ENCODE data around the gene TRIM52.
"Not testable (repeated sequence)": the region's sequence is repeated elsewhere in the genome, so short reads cannot be mapped to it uniquely, and the experiment has no call there.

Gene TRIM52

GRCh38 chr5:181211208-181211607 is 49.7 kb downstream of the TRIM52 start:
- peaks cover 15% of the 10 kb centered on the region for H3K4me1 ChIP-seq (ENCODE audit: control insufficient read depth, low read length)
- no peaks in the 10 kb centered on the region for H3K79me2 ChIP-seq (ENCODE audit: control insufficient read depth, low read length)
- peaks cover 19% of the 10 kb centered on the region for H3F3A ChIP-seq (ENCODE audit: control insufficient read depth, insufficient read depth)
- H3K36me3 ChIP-seq (ENCODE audit: control insufficient read depth, low read length) = no peaks in the 10 kb centered on the region
- H3K4me3 ChIP-seq (ENCODE audit: low read length) = no peak overlapping the region
- H4K20me1 ChIP-seq (ENCODE audit: control insufficient read depth, insufficient read depth, low read depth, low read length) = no peaks in the 10 kb centered on the region
- no peaks in the 10 kb centered on the region for H3K9me3 ChIP-seq (ENCODE audit: control insufficient read depth, insufficient read depth, low read length)
- H3K27me3 ChIP-seq (ENCODE audit: control insufficient read depth, low read length) = peaks cover 4% of the 10 kb centered on the region
- no peak overlapping the region for H3K27ac ChIP-seq (ENCODE audit: low read depth, low read length)
- TF ChIP-seq, protein P1, sequence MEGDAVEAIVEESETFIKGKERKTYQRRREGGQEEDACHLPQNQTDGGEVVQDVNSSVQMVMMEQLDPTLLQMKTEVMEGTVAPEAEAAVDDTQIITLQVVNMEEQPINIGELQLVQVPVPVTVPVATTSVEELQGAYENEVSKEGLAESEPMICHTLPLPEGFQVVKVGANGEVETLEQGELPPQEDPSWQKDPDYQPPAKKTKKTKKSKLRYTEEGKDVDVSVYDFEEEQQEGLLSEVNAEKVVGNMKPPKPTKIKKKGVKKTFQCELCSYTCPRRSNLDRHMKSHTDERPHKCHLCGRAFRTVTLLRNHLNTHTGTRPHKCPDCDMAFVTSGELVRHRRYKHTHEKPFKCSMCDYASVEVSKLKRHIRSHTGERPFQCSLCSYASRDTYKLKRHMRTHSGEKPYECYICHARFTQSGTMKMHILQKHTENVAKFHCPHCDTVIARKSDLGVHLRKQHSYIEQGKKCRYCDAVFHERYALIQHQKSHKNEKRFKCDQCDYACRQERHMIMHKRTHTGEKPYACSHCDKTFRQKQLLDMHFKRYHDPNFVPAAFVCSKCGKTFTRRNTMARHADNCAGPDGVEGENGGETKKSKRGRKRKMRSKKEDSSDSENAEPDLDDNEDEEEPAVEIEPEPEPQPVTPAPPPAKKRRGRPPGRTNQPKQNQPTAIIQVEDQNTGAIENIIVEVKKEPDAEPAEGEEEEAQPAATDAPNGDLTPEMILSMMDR (IDR thresholded peaks at IDR 0.05; ENCODE audit: low read depth, low read length, poor library complexity, severe bottlenecking) = peak; percentile 36
- no peak for TF ChIP-seq EZH2phosphoT487 (IDR thresholded peaks at IDR 0.05; ENCODE audit: borderline replicate concordance, low read length)
- no peak overlapping the region for H3K4me2 ChIP-seq (ENCODE audit: low read length)
- H3K9me2 ChIP-seq (replicated peaks; ENCODE audit: control insufficient read depth, low read length) = no peaks in the 10 kb centered on the region

DNA sequence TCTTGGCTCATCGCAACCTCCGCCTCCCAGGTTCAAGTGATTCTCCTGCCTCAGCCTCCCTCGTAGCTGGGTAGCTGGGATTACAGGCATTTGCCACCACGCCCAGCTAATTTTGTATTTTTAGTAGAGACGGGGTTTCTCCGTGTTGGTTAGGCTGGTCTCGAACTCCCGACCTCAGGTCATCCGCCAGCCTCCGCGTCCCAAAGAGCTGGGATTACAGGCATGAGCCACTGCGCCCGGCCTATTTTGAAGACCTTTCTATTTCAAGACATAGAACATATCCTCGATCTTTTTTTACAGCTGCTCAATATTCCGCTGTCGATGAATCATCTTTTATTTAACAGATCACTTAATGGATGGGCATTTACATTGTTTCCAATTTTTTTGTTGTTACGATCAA is 50.2 kb downstream of the TRIM52 start:
- not testable (repeated sequence) for H3K27me3 ChIP-seq (ENCODE audit: control insufficient read depth, low read length); H3K9me3 ChIP-seq (ENCODE audit: control insufficient read depth, insufficient read depth, low read length)
- peaks cover 16% of the 10 kb centered on the region for H3K4me1 ChIP-seq (ENCODE audit: control insufficient read depth, low read length)

DNA sequence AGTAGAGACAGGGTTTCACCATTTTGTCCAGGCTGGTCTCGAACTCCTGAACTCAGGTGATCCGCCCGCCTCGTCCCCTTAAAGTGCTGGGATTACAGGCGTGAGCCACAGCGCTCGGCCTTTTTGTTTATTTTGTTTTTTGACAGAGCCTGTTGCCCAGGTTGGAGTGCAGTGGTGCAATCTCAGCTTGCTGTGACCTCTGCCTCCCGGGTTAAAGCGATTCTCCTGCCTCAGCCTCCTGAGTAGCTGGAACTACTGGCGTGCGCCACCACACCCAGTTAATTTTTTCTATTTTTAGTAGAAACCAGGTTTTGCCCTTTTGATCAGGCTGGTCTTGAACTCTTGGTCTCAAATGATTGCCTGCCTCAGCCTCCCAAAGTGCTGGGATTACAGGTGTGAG is 50.8 kb downstream of the TRIM52 start:
- not testable (repeated sequence) for H3K36me3 ChIP-seq (ENCODE audit: control insufficient read depth, low read length); H4K20me1 ChIP-seq (ENCODE audit: control insufficient read depth, insufficient read depth, low read depth, low read length); H3K4me2 ChIP-seq (ENCODE audit: low read length); H3K27ac ChIP-seq (ENCODE audit: low read depth, low read length); H3K9me2 ChIP-seq (replicated peaks; ENCODE audit: control insufficient read depth, low read length); H3K9me3 ChIP-seq (ENCODE audit: control insufficient read depth, insufficient read depth, low read length); H3K4me3 ChIP-seq (ENCODE audit: low read length); H3K79me2 ChIP-seq (ENCODE audit: control insufficient read depth, low read length)
- peaks cover 15% of the 10 kb centered on the region for H3K27me3 ChIP-seq (ENCODE audit: control insufficient read depth, low read length)
- peaks cover 19% of the 10 kb centered on the region for H3F3A ChIP-seq (ENCODE audit: control insufficient read depth, insufficient read depth)
- peaks cover 22% of the 10 kb centered on the region for H3K4me1 ChIP-seq (ENCODE audit: control insufficient read depth, low read length)

More for the DNA sequence above, 50.2 kb downstream of the TRIM52 start:
- not testable (repeated sequence) for H3K79me2 ChIP-seq (ENCODE audit: control insufficient read depth, low read length); H3K4me2 ChIP-seq (ENCODE audit: low read length); H3K27ac ChIP-seq (ENCODE audit: low read depth, low read length); H3K36me3 ChIP-seq (ENCODE audit: control insufficient read depth, low read length); H3K9me2 ChIP-seq (replicated peaks; ENCODE audit: control insufficient read depth, low read length); H4K20me1 ChIP-seq (ENCODE audit: control insufficient read depth, insufficient read depth, low read depth, low read length); H3K4me3 ChIP-seq (ENCODE audit: low read length)
- peaks cover 19% of the 10 kb centered on the region for H3F3A ChIP-seq (ENCODE audit: control insufficient read depth, insufficient read depth)

GRCh38 chr5:181209006-181209405 is 51.9 kb downstream of the TRIM52 start:
- H4K20me1 ChIP-seq (ENCODE audit: control insufficient read depth, insufficient read depth, low read depth, low read length); H3K4me3 ChIP-seq (ENCODE audit: low read length); H3K9me2 ChIP-seq (replicated peaks; ENCODE audit: control insufficient read depth, low read length); H3K9me3 ChIP-seq (ENCODE audit: control insufficient read depth, insufficient read depth, low read length); H3K36me3 ChIP-seq (ENCODE audit: control insufficient read depth, low read length); H3K4me2 ChIP-seq (ENCODE audit: low read length); H3K79me2 ChIP-seq (ENCODE audit: control insufficient read depth, low read length); H3K27ac ChIP-seq (ENCODE audit: low read depth, low read length): not testable (repeated sequence)
- H3K27me3 ChIP-seq (ENCODE audit: control insufficient read depth, low read length) = peaks cover 26% of the 10 kb centered on the region
- peaks cover 31% of the 10 kb centered on the region for H3K4me1 ChIP-seq (ENCODE audit: control insufficient read depth, low read length)
- peaks cover 15% of the 10 kb centered on the region for H3F3A ChIP-seq (ENCODE audit: control insufficient read depth, insufficient read depth)

DNA sequence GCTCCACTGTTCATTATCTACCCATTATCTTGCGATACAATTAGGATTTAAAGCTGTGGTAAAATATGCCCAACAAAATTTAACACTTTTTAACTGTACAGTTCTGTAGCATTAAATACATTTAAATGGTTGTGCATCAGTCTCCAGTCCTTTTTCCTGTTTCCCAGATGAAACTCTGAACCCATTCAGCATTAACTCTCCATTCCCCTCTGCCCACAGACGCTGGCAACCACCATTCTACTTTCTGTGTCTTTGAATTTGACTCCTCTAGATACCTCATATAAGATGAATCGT is 53.0 kb downstream of the TRIM52 start:
- Histone ChIP-seq H3K9me2 (replicated peaks; ENCODE audit: control insufficient read depth, low read length) (no peaks in the 10 kb centered on the region), H3K4me1 (ENCODE audit: control insufficient read depth, low read length) (peaks cover 35% of the 10 kb centered on the region), H4K20me1 (ENCODE audit: control insufficient read depth, insufficient read depth, low read depth, low read length) (no peaks in the 10 kb centered on the region), H3K79me2 (ENCODE audit: control insufficient read depth, low read length) (no peaks in the 10 kb centered on the region), H3K4me3 (ENCODE audit: low read length) (peak overlapping the region; percentile 80), H3K27me3 (ENCODE audit: control insufficient read depth, low read length) (peaks cover 37% of the 10 kb centered on the region), H3K36me3 (ENCODE audit: control insufficient read depth, low read length) (no peaks in the 10 kb centered on the region), H3K4me2 (ENCODE audit: low read length) (peak overlapping the region; percentile 83), H3K9me3 (ENCODE audit: control insufficient read depth, insufficient read depth, low read length) (no peaks in the 10 kb centered on the region), H3K27ac (ENCODE audit: low read depth, low read length) (no peak overlapping the region), H3F3A (ENCODE audit: control insufficient read depth, insufficient read depth) (peaks cover 15% of the 10 kb centered on the region)
- TF ChIP-seq, protein P1 (IDR thresholded peaks at IDR 0.05; ENCODE audit: low read depth, low read length, poor library complexity, severe bottlenecking) = no peak
- no peak for TF ChIP-seq EZH2phosphoT487 (IDR thresholded peaks at IDR 0.05; ENCODE audit: borderline replicate concordance, low read length)
